T follicular helper cell (primary cell): ENCODE measurements around the gene STAT6.
"Not testable (repeated sequence)": the region's sequence is repeated elsewhere in the genome, so short reads cannot be mapped to it uniquely, and the experiment has no call there.

Source experiments
- DNase-seq: peaks from one replicate; pipeline ENCODE4 v3.0.0-alpha.2; 2020; ENCODE audit warnings: low read depth

The STAT6 gene

GRCh38 chr12:57126061-57126460 is 14.9 kb upstream of the STAT6 start:
- DNase-seq = no peak

- DNase-seq = peak; percentile 67
Observed at GRCh38 chr12:57124261-57124877, 13.2 kb upstream of the STAT6 start.

GRCh38 chr12:57123813-57124212 is 12.7 kb upstream of the STAT6 start:
- DNase-seq = no peak

GRCh38 chr12:57120718-57121117 is 9.6 kb upstream of the STAT6 start:
- DNase-seq = not testable (repeated sequence)

- DNase-seq = no peak
Observed at GRCh38 chr12:57119294-57120085, 8.3 kb upstream of the STAT6 start.

GRCh38 chr12:57118711-57119271 is 7.6 kb upstream of the STAT6 start:
- DNase-seq = no peak

GRCh38 chr12:57116580-57117281 is 5.6 kb upstream of the STAT6 start:
- no peak for DNase-seq

- no peak for DNase-seq
Observed at GRCh38 chr12:57112492-57113294, 1.5 kb upstream of the STAT6 start.

GRCh38 chr12:57110104-57111030 is 795 bp downstream of the STAT6 start:
- DNase-seq = peak; percentile 58

- no peak for DNase-seq
Observed at GRCh38 chr12:57109207-57110103, 1.7 kb downstream of the STAT6 start.

GRCh38 chr12:57107456-57108155 is 3.6 kb downstream of the STAT6 start:
- no peak for DNase-seq

GRCh38 chr12:57106021-57106708 is 5.0 kb downstream of the STAT6 start:
- no peak for DNase-seq

GRCh38 chr12:57105011-57105753 is 6.0 kb downstream of the STAT6 start:
- no peak for DNase-seq

- DNase-seq = no peak
Observed at GRCh38 chr12:57104292-57104910, 6.8 kb downstream of the STAT6 start.

- no peak for DNase-seq
Observed at GRCh38 chr12:57103856-57104255, 7.3 kb downstream of the STAT6 start.

GRCh38 chr12:57101892-57102695 is 9.1 kb downstream of the STAT6 start:
- DNase-seq = no peak
